GM12872 (cell line): ENCODE data around the gene HPS3.

Experiments
- CTCF ChIP-seq: IDR thresholded peaks from 3 replicates; pipeline ENCODE4 v1.5.1; 2011; ENCODE audit warnings: low read depth, mild to moderate bottlenecking, low read length, moderate library complexity; ENCODE audit not compliant: insufficient read depth

HPS3 gene

GRCh38 chr3:149177122-149177521, 47.7 kb downstream of the HPS3 start:
- TF ChIP-seq CTCF, result no peak

- TF ChIP-seq CTCF, result no peak
These were observed 49.8 kb downstream of the HPS3 start for GRCh38 chr3:149179220-149179619.

- no peak for TF ChIP-seq CTCF
These were observed 50.7 kb downstream of the HPS3 start for GRCh38 chr3:149180057-149180573.

GRCh38 chr3:149181182-149181581, 51.7 kb downstream of the HPS3 start:
- no peak for TF ChIP-seq CTCF

- TF ChIP-seq CTCF, result no peak
These were observed 56.8 kb downstream of the HPS3 start for GRCh38 chr3:149186219-149186618.

GRCh38 chr3:149186721-149187120, 57.3 kb downstream of the HPS3 start:
- TF ChIP-seq CTCF, result no peak

GRCh38 chr3:149188494-149188893, 59.1 kb downstream of the HPS3 start:
- TF ChIP-seq CTCF, result no peak

- no peak for TF ChIP-seq CTCF
These were observed 65.8 kb downstream of the HPS3 start for GRCh38 chr3:149195221-149195620.
